Hepatocyte (in vitro differentiated cells): ENCODE data around the gene PRRG1. TPM values are rescaled to one million over a fixed set of nuclear protein-coding genes. Genes with fewer than 3 reads are reported as not detected.

Experiments used
- DNase-seq: peaks from one replicate; pipeline ENCODE4 v3.0.0-alpha.2; 2016; ENCODE audit warnings: low spot score
- H2AFZ ChIP-seq: fragments of 200-600 bp; sonication (generic); 2 replicates; pipeline ENCODE4 v1.6.0; 2016; ENCODE audit warnings: antibody characterized with exemption, mild to moderate bottlenecking
- H3K27ac ChIP-seq: fragments of 200-600 bp; sonication (generic); 2 replicates; pipeline ENCODE4 v1.5.1; 2016; ENCODE audit warnings: mild to moderate bottlenecking
- H3K27me3 ChIP-seq: fragments of 200-600 bp; sonication (generic); 2 replicates; pipeline ENCODE4 v1.6.1; 2016
- H3K36me3 ChIP-seq: fragments of 200-600 bp; sonication (generic); replicated peaks from 2 replicates; pipeline ENCODE4 v1.5.1; 2016; ENCODE audit warnings: low read depth; ENCODE audit not compliant: insufficient read depth
- H3K4me1 ChIP-seq: fragments of 200-600 bp; sonication (generic); 2 replicates; pipeline ENCODE4 v1.5.1; 2016; ENCODE audit warnings: mild to moderate bottlenecking, moderate library complexity; ENCODE audit not compliant: insufficient read depth
- H3K4me2 ChIP-seq: fragments of 200-600 bp; sonication (generic); 2 replicates; pipeline ENCODE4 v1.6.0; 2016
- H3K4me3 ChIP-seq: fragments of 200-600 bp; sonication (generic); 2 replicates; pipeline ENCODE4 v1.5.1; 2016; ENCODE audit warnings: mild to moderate bottlenecking
- H3K79me2 ChIP-seq: fragments of 200-600 bp; sonication (generic); 2 replicates; pipeline ENCODE4 v1.6.0; 2017; ENCODE audit warnings: mild to moderate bottlenecking
- H3K9me2 ChIP-seq: fragments of 200-600 bp; sonication (generic); replicated peaks from 2 replicates; pipeline ENCODE4 v1.6.0; 2017; ENCODE audit warnings: mild to moderate bottlenecking; ENCODE audit not compliant: insufficient read depth
- H3K9me3 ChIP-seq: fragments of 200-600 bp; sonication (generic); 2 replicates; pipeline ENCODE4 v1.5.1; 2016; ENCODE audit warnings: low read depth, mild to moderate bottlenecking
- H4K20me1 ChIP-seq: fragments of 200-600 bp; sonication (generic); 2 replicates; pipeline ENCODE4 v1.6.0; 2016; ENCODE audit warnings: mild to moderate bottlenecking; ENCODE audit not compliant: insufficient read depth, poor library complexity, severe bottlenecking
- CTCF ChIP-seq: fragments of 200-600 bp; sonication (generic); IDR thresholded peaks from 2 replicates; pipeline ENCODE4 v1.5.1; 2016; ENCODE audit warnings: antibody characterized with exemption, mild to moderate bottlenecking; ENCODE audit not compliant: poor library complexity
- EZH2 ChIP-seq: fragments of 200-600 bp; sonication (generic); IDR thresholded peaks from 2 replicates; pipeline ENCODE4 v1.6.1; 2016; ENCODE audit warnings: antibody characterized with exemption, mild to moderate bottlenecking, borderline replicate concordance
- EZH2phosphoT487 ChIP-seq: fragments of 200-600 bp; sonication (generic); IDR thresholded peaks from one replicate; pipeline ENCODE4 v1.6.1; 2018; ENCODE audit warnings: antibody characterized with exemption, mild to moderate bottlenecking, low read depth, moderate library complexity; ENCODE audit not compliant: unreplicated experiment, severe bottlenecking
- WGBS: methylation state at CpG from one replicate; pipeline ENCODE4 v1.1.6; 2016; ENCODE audit warnings: low lambda C conversion rate; ENCODE audit errors: missing lambda C conversion rate; 5-methylcytosine and 5-hydroxymethylcytosine counted together
- polyA plus RNA-seq: library from polyadenylated mRNA; unstranded; fragments of >200 nt; fragmentation: Nextera tagmentation; extraction: Ambion mirVana; gene quantifications from 2 replicates; pipeline ENCODE4 v1.2.1, GENCODE V29; 2016
- total RNA-seq: library from RNA; depleted of rRNA; stranded (reverse); fragments of >200 nt; gene quantifications from 2 replicates; pipeline ENCODE4 v1.2.3, GENCODE V29; 2014

Gene PRRG1
- total and polyA plus RNA-seq, 2 experiments from 2014 or later, result 16.8 to 36.5 TPM

GRCh38 chrX:37315511-37316248 lies 33.5 kb upstream of the PRRG1 start:
- no peak overlapping the region for H2AFZ ChIP-seq
- no peaks in the 10 kb centered on the region for H3K27me3 ChIP-seq
- H3K4me3 ChIP-seq, result no peak overlapping the region
- H3K4me1 ChIP-seq, result peaks cover 13% of the 10 kb centered on the region
- H3K27ac ChIP-seq, result no peak overlapping the region
- DNase-seq, result no peak
- H3K9me2 ChIP-seq, result no peaks in the 10 kb centered on the region
- WGBS, result 77% methylated on average over 4 of the region's 4 CpGs
- TF ChIP-seq EZH2phosphoT487 (no peak), EZH2 (no peak), CTCF (no peak)
- H3K79me2 ChIP-seq, result no peaks in the 10 kb centered on the region
- H3K36me3 ChIP-seq, result no peaks in the 10 kb centered on the region
- H3K9me3 ChIP-seq, result no peaks in the 10 kb centered on the region
- no peaks in the 10 kb centered on the region for H4K20me1 ChIP-seq
- H3K4me2 ChIP-seq, result no peak overlapping the region

DNA sequence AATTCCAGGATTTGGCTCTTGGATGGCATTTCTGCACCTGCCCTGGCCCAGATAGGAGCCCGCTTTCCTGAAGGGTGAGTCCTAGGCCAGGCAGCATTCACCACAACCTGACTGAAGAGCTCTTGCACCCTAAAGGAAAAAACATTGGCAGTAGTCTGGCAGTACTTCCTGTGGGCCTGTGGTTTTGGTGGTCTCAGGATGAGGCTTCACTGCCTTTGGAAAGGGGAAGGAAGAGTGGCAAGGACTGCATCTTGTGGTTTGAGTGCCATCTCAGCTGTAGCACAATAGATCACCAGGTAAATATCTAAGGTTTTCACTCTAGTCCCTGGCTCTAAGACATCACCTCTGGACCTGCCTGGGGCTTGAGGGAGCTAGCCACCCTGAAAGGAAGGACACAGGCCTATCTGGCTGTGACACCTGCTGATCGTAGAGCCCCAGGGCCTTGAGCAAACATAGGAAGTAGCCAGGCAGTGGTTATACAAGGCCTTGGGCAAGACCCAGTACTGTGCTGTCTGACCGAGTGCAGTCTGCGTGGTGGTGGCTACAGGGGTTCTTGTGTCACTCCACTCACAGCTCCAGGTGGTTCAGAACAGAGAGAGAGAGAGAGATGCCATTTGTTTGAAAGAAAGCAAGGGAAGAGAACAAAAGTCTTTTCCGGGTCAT lies 28.5 kb upstream of the PRRG1 start:
- Histone ChIP-seq H3K4me1 (peaks cover 6% of the 10 kb centered on the region), H3K9me3 (no peaks in the 10 kb centered on the region), H2AFZ (no peak overlapping the region), H3K9me2 (no peaks in the 10 kb centered on the region), H3K36me3 (no peaks in the 10 kb centered on the region), H3K27ac (no peak overlapping the region), H3K27me3 (no peaks in the 10 kb centered on the region), H3K79me2 (no peaks in the 10 kb centered on the region), H3K4me3 (no peak overlapping the region), H3K4me2 (no peak overlapping the region), H4K20me1 (no peaks in the 10 kb centered on the region)
- DNase-seq, result no peak
- no peak for TF ChIP-seq EZH2phosphoT487
- no peak for TF ChIP-seq CTCF
- no peak for TF ChIP-seq EZH2
- WGBS, result 92% methylated on average over 5 of the region's 5 CpGs

GRCh38 chrX:37330642-37331041 lies 18.5 kb upstream of the PRRG1 start:
- no peak for TF ChIP-seq EZH2
- no peak for TF ChIP-seq EZH2phosphoT487
- no peak for TF ChIP-seq CTCF
- Histone ChIP-seq H3K79me2 (no peaks in the 10 kb centered on the region), H3K4me1 (no peaks in the 10 kb centered on the region), H3K36me3 (no peaks in the 10 kb centered on the region), H4K20me1 (no peaks in the 10 kb centered on the region), H3K4me2 (no peak overlapping the region), H3K27ac (no peak overlapping the region), H3K9me3 (no peaks in the 10 kb centered on the region), H3K27me3 (no peaks in the 10 kb centered on the region), H3K9me2 (no peaks in the 10 kb centered on the region), H2AFZ (no peak overlapping the region), H3K4me3 (no peak overlapping the region)
- WGBS, result 74% methylated on average over 1 of the region's 1 CpG
- no peak for DNase-seq
